Stomach (tissue), 9 donors: ENCODE data around the gene NLRP5. TPM values are rescaled to one million over a fixed set of nuclear protein-coding genes. Genes with fewer than 3 reads are reported as not detected.
"Not testable (repeated sequence)": the region's sequence is repeated elsewhere in the genome, so short reads cannot be mapped to it uniquely, and the experiment has no call there.

Experiments
- DNase-seq, 2 donors: peaks; one replicate each; pipeline versions ENCODE4 v3.0.0 to v3.0.0-alpha.2; 2013 to 2019
- H3K27ac ChIP-seq, 5 donors: fragments of 200-600 bp in 4 of 5; sonication (generic) in 4 of 5; one replicate each; pipeline ENCODE4 v1.5.1; 2013 to 2019; ENCODE audit warnings: mild to moderate bottlenecking in 1 of 5, moderate library complexity in 1 of 5
- H3K27me3 ChIP-seq, 3 donors: fragments of 200-600 bp; sonication (generic); one replicate each; pipeline ENCODE4 v1.5.1; 2017 to 2019; ENCODE audit warnings: mixed run types in 1 of 3
- H3K36me3 ChIP-seq, 4 donors: fragments of 200-600 bp; sonication (generic); 1 replicate in 3 of 4; 2 replicates in 1 of 4; pipeline ENCODE4 v1.5.1; 2016 to 2019
- H3K4me1 ChIP-seq, 4 donors: fragments of 200-600 bp; sonication (generic); one replicate each; pipeline ENCODE4 v1.5.1; 2016 to 2019
- H3K4me3 ChIP-seq, 4 donors: fragments of 200-600 bp; sonication (generic) in 3 of 4; one replicate each; pipeline ENCODE4 v1.5.1; 2016 to 2019; ENCODE audit warnings: mild to moderate bottlenecking in 1 of 4
- H3K9me3 ChIP-seq, 4 donors: fragments of 200-600 bp; sonication (generic); one replicate each; pipeline ENCODE4 v1.5.1; 2016 to 2019
- CTCF ChIP-seq, 7 experiments: fragments of 450-650 bp in 4 of 7; fragments of 200-600 bp in 3 of 7; sonication (generic) in 3 of 7; IDR thresholded peaks; one replicate each; pipeline ENCODE4 v1.5.1; 2016 to 2019; ENCODE audit warnings: antibody characterized with exemption in 7 of 7, control low read depth in 2 of 7, mild to moderate bottlenecking in 1 of 7
- EP300 ChIP-seq: sonication (generic); formaldehyde crosslinking; IDR thresholded peaks from one replicate; pipeline ENCODE4 v1.6.1; 2017; ENCODE audit warnings: antibody characterized with exemption
- POLR2A ChIP-seq, 4 donors: fragments of 450-650 bp; IDR thresholded peaks; one replicate each; pipeline ENCODE4 v1.6.1; 2016; ENCODE audit warnings: antibody characterized with exemption in 4 of 4, control low read depth in 2 of 4, mild to moderate bottlenecking in 1 of 4, moderate library complexity in 1 of 4
- POLR2AphosphoS5 ChIP-seq, 3 donors: sonication (generic); formaldehyde crosslinking; IDR thresholded peaks; one replicate each; pipeline ENCODE4 v1.6.1; 2016; ENCODE audit warnings: antibody characterized with exemption in 3 of 3
- WGBS, 5 donors: extraction: QIAGEN DNeasy Blood & Tissue Kit in 3 of 5; methylation state at CpG; one replicate each; pipeline versions ENCODE4 v1.1.5 to v1.1.7; 2013 to 2018; 5-methylcytosine and 5-hydroxymethylcytosine counted together
- intact Hi-C: fragments of 100-400 bp; cut with DNase I; formaldehyde crosslinking; loops from one replicate; pipeline ENCODE4 v1.15.1; 2023; ENCODE audit warnings: low total_unique reads
- polyA plus RNA-seq, 3 donors: library from polyadenylated mRNA; stranded (reverse); fragments of 200-250 nt; gene quantifications; one replicate each; pipeline ENCODE4 v1.2.3, GENCODE V29; 2013
- total RNA-seq, 5 donors: library from RNA; depleted of rRNA; stranded (reverse); fragments of >200 nt; gene quantifications; one replicate each; pipeline versions ENCODE4 v1.1.0 to v1.2.3, GENCODE V29; 2014 to 2016
- donor health status: healthy with polysubstance abuse.
- donor health status: Bipolar disorder and iron deficiency.
- donor health status: healthy.

NLRP5 gene
- total and polyA plus RNA-seq, 8 donors, result not detected

GRCh38 chr19:56105090-56105701, 118.6 kb downstream of the NLRP5 start:
- peak; percentile 87 to 90 for DNase-seq
- Histone ChIP-seq H3K4me3 (peak overlapping the region; percentile 3 to 49 (median 35)), H3K36me3 (peaks cover 21 to 33% (median 29%) of the 10 kb centered on the region in 4 donors), H3K9me3 (no peaks in the 10 kb centered on the region), H3K27ac (peak overlapping the region; percentile 70 to 87 (median 75)), H3K27me3 (no peaks in the 10 kb centered on the region), H3K4me1 (peaks cover 56 to 75% (median 63%) of the 10 kb centered on the region in 4 donors)
- TF ChIP-seq POLR2A (IDR thresholded peaks at IDR 0.05), result no peak
- no peak for TF ChIP-seq EP300
- peak in 5 of 7 experiments; percentile 70 to 83 (median 76) for TF ChIP-seq CTCF (IDR thresholded peaks at IDR 0.05)
- TF ChIP-seq POLR2AphosphoS5 (IDR thresholded peaks at IDR 0.05), result peak; percentile 24 to 77 (median 46)
- intact Hi-C loops, result loop anchor here (2.0 kb wide), 1 partner anchor 68 kb away; no protein-coding TSS in a partner anchor
- 18 to 27% (median 20%) methylated on average over 21 to 22 of the region's 22 CpGs for WGBS, 5 donors

GRCh38 chr19:56105831-56106396, 119.3 kb downstream of the NLRP5 start:
- Histone ChIP-seq H3K4me3 (peak overlapping the region; percentile 3 to 49 (median 35)), H3K4me1 (peaks cover 63 to 82% (median 70%) of the 10 kb centered on the region in 4 donors), H3K27ac (peak overlapping the region; percentile 70 to 87 (median 75)), H3K36me3 (peaks cover 20 to 26% (median 25%) of the 10 kb centered on the region in 4 donors)
- not testable (repeated sequence) for DNase-seq, H3K27me3 ChIP-seq, H3K9me3 ChIP-seq
- WGBS, 5 donors, result 81 to 91% (median 85%) methylated on average over 49 to 61 of the region's 61 CpGs
- intact Hi-C loops, result loop anchor here (2.0 kb wide), 1 partner anchor 67 kb away; no protein-coding TSS in a partner anchor

GRCh38 chr19:56106397-56106849, 119.8 kb downstream of the NLRP5 start:
- Histone ChIP-seq H3K36me3 (peaks cover 15 to 21% (median 20%) of the 10 kb centered on the region in 4 donors), H3K4me3 (peak overlapping the region in 3 of 4 donors; percentile 32 to 49 (median 38)), H3K27me3 (no peaks in the 10 kb centered on the region), H3K4me1 (peaks cover 68 to 87% (median 75%) of the 10 kb centered on the region in 4 donors), H3K27ac (peak overlapping the region; percentile 70 to 87 (median 75)), H3K9me3 (no peaks in the 10 kb centered on the region)
- intact Hi-C loops, result no loop called here
- DNase-seq, result peak; percentile 73 to 89
- WGBS, 5 donors, result 33 to 65% (median 57%) methylated on average over 18 to 27 of the region's 27 CpGs
- TF ChIP-seq POLR2A (IDR thresholded peaks at IDR 0.05), result no peak
- TF ChIP-seq POLR2AphosphoS5 (IDR thresholded peaks at IDR 0.05), result peak in 2 of 3 donors; percentile 45 to 59

- no peaks in the 10 kb centered on the region for H3K9me3 ChIP-seq
- TF ChIP-seq POLR2A (IDR thresholded peaks at IDR 0.05), result no peak
- H3K27ac ChIP-seq, result peak overlapping the region; percentile 70 to 87 (median 75)
- H3K27me3 ChIP-seq, result no peaks in the 10 kb centered on the region
- WGBS, 5 donors, result 64 to 79% (median 67%) methylated on average over 10 to 11 of the region's 11 CpGs
- peaks cover 74 to 92% (median 81%) of the 10 kb centered on the region in 4 donors for H3K4me1 ChIP-seq
- H3K4me3 ChIP-seq, result peak overlapping the region in 2 of 4 donors; percentile 32 to 49
- intact Hi-C loops, result no loop called here
- peaks cover 9 to 15% (median 14%) of the 10 kb centered on the region in 4 donors for H3K36me3 ChIP-seq
- DNase-seq, result no peak
Observed at GRCh38 chr19:56106993-56107392, 120.4 kb downstream of the NLRP5 start.

- Histone ChIP-seq H3K4me3 (peak overlapping the region in 3 of 4 donors; percentile 20 to 49 (median 32)), H3K4me1 (peaks cover 82 to 93% (median 89%) of the 10 kb centered on the region in 4 donors), H3K9me3 (no peaks in the 10 kb centered on the region), H3K36me3 (peaks cover 3 to 7% (median 6%) of the 10 kb centered on the region in 4 donors), H3K27ac (peak overlapping the region; percentile 70 to 87 (median 75)), H3K27me3 (no peaks in the 10 kb centered on the region)
- intact Hi-C loops, result no loop called here
- peak; percentile 50 to 79 for DNase-seq
- WGBS, 5 donors, result 51 to 69% (median 56%) methylated on average over 19 to 27 of the region's 27 CpGs
- TF ChIP-seq EP300, result no peak
- TF ChIP-seq POLR2A (IDR thresholded peaks at IDR 0.05), result no peak
- no peak for TF ChIP-seq POLR2AphosphoS5 (IDR thresholded peaks at IDR 0.05)
- no peak for TF ChIP-seq CTCF (IDR thresholded peaks at IDR 0.05)
Observed at GRCh38 chr19:56107626-56108351, 121.2 kb downstream of the NLRP5 start.
